ENCODE measurements around the gene FARP1. TPM values are rescaled to one million over a fixed set of nuclear protein-coding genes. Genes with fewer than 3 reads are reported as not detected.

The FARP1 gene
- total RNA-seq, 1 donor from 2014 or later: 14.7 TPM

- intact Hi-C loops (cut with DNase I): no loop called here
- DNase-seq (ENCODE audit: missing footprints) (no peak), ATAC-seq (no peak)
Observed at GRCh38 chr13:98434060-98434459, 291.2 kb downstream of the FARP1 start.

GRCh38 chr13:98435376-98435775 is 292.5 kb downstream of the FARP1 start:
- intact Hi-C loops (cut with DNase I): no loop called here
- DNase-seq (ENCODE audit: missing footprints): no peak
- no peak for ATAC-seq

GRCh38 chr13:98436233-98436910 is 293.5 kb downstream of the FARP1 start:
- intact Hi-C loops (cut with DNase I): no loop called here
- no peak for ATAC-seq
- no peak for DNase-seq (ENCODE audit: missing footprints)

GRCh38 chr13:98438246-98439125 is 295.6 kb downstream of the FARP1 start:
- ATAC-seq (no peak), DNase-seq (ENCODE audit: missing footprints) (no peak)
- intact Hi-C loops (cut with DNase I): no loop called here

- DNase-seq (ENCODE audit: missing footprints): no peak
- ATAC-seq: no peak
- intact Hi-C loops (cut with DNase I): no loop called here
Observed at GRCh38 chr13:98439126-98439828, 296.4 kb downstream of the FARP1 start.

- DNase-seq (ENCODE audit: missing footprints) (no peak), ATAC-seq (no peak)
- intact Hi-C loops (cut with DNase I): no loop called here
Observed at GRCh38 chr13:98439896-98440295, 297.0 kb downstream of the FARP1 start.

GRCh38 chr13:98440390-98441055 is 297.6 kb downstream of the FARP1 start:
- DNase-seq (ENCODE audit: missing footprints) (no peak), ATAC-seq (no peak)
- intact Hi-C loops (cut with DNase I): no loop called here

GRCh38 chr13:98441056-98441676 is 298.3 kb downstream of the FARP1 start:
- ATAC-seq (no peak), DNase-seq (ENCODE audit: missing footprints) (no peak)
- intact Hi-C loops (cut with DNase I): no loop called here

GRCh38 chr13:98442391-98443230 is 299.7 kb downstream of the FARP1 start:
- intact Hi-C loops (cut with DNase I): loop anchor here (1.0 kb wide), 1 partner anchor 209 kb away; no protein-coding TSS in a partner anchor
- ATAC-seq: no peak
- DNase-seq (ENCODE audit: missing footprints): no peak

GRCh38 chr13:98443329-98443728 is 300.4 kb downstream of the FARP1 start:
- no peak for ATAC-seq
- intact Hi-C loops (cut with DNase I): no loop called here
- no peak for DNase-seq (ENCODE audit: missing footprints)

GRCh38 chr13:98443800-98444325 is 301.0 kb downstream of the FARP1 start:
- no peak for ATAC-seq
- intact Hi-C loops (cut with DNase I): no loop called here
- DNase-seq (ENCODE audit: missing footprints): no peak

GRCh38 chr13:98444381-98444780 is 301.5 kb downstream of the FARP1 start:
- DNase-seq (ENCODE audit: missing footprints) (no peak), ATAC-seq (no peak)
- intact Hi-C loops (cut with DNase I): no loop called here

- intact Hi-C loops (cut with DNase I): loop anchor here (1.0 to 5.0 kb wide), 3 partner anchors 208 to 397 kb away; no protein-coding TSS in a partner anchor
- DNase-seq (ENCODE audit: missing footprints): no peak
- peak; percentile 84 for ATAC-seq
Observed at GRCh38 chr13:98445340-98446233, 302.7 kb downstream of the FARP1 start.

- DNase-seq (ENCODE audit: missing footprints) (no peak), ATAC-seq (no peak)
- intact Hi-C loops (cut with DNase I): loop anchor here (5.0 kb wide), 1 partner anchor 396 kb away; no protein-coding TSS in a partner anchor
Observed at GRCh38 chr13:98446234-98446621, 303.3 kb downstream of the FARP1 start.

GRCh38 chr13:98447130-98447529 is 304.2 kb downstream of the FARP1 start:
- intact Hi-C loops (cut with DNase I): loop anchor here (5.0 kb wide), 1 partner anchor 395 kb away; no protein-coding TSS in a partner anchor
- ATAC-seq: no peak
- no peak for DNase-seq (ENCODE audit: missing footprints)

- ATAC-seq: no peak
- intact Hi-C loops (cut with DNase I): loop anchor here (5.0 kb wide), 1 partner anchor 394 kb away; no protein-coding TSS in a partner anchor
- peak; percentile 40 for DNase-seq (ENCODE audit: missing footprints)
Observed at GRCh38 chr13:98447881-98448641, 305.2 kb downstream of the FARP1 start.
